ENCODE measurements around the gene BAZ1B.
"Not testable (repeated sequence)": the region's sequence is repeated elsewhere in the genome, so short reads cannot be mapped to it uniquely, and the experiment has no call there.

BAZ1B gene

GRCh38 chr7:73526896-73527821 lies 5.1 kb upstream of the BAZ1B start:
- no peak overlapping the region for H3K4me3 ChIP-seq (ENCODE audit: control insufficient read depth, low read depth, low read length)
- TF ChIP-seq CTCF (IDR thresholded peaks at IDR 0.05; ENCODE audit: control insufficient read depth, insufficient read depth, low read depth, low read length, missing control alignments) = no peak
- no peak for DNase-seq (ENCODE audit: low read depth)

DNA sequence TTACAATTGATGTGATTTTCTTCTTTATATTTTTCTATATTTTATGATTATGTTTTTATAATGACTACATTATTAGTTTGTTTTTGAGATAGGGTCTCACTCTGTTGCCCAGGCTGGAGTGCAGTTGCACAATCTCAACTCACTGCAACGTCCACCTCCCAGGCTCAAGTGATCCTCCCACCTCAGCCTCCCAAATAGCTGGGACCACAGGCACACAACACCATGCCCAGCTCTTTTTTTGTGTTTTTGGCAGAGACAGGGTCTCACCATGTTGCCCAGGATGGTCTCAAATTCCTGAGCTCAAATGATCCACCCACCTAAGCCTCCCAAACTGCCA lies 4.0 kb upstream of the BAZ1B start:
- H3K4me3 ChIP-seq (ENCODE audit: control insufficient read depth, low read depth, low read length); DNase-seq (ENCODE audit: low read depth): not testable (repeated sequence)

- H3K4me3 ChIP-seq (ENCODE audit: control insufficient read depth, low read depth, low read length) = peak overlapping the region; percentile 75
- no peak for DNase-seq (ENCODE audit: low read depth)
- no peak for TF ChIP-seq CTCF (IDR thresholded peaks at IDR 0.05; ENCODE audit: control insufficient read depth, insufficient read depth, low read depth, low read length, missing control alignments)
Observed at GRCh38 chr7:73521636-73522104, 423 bp downstream of the BAZ1B start.

DNA sequence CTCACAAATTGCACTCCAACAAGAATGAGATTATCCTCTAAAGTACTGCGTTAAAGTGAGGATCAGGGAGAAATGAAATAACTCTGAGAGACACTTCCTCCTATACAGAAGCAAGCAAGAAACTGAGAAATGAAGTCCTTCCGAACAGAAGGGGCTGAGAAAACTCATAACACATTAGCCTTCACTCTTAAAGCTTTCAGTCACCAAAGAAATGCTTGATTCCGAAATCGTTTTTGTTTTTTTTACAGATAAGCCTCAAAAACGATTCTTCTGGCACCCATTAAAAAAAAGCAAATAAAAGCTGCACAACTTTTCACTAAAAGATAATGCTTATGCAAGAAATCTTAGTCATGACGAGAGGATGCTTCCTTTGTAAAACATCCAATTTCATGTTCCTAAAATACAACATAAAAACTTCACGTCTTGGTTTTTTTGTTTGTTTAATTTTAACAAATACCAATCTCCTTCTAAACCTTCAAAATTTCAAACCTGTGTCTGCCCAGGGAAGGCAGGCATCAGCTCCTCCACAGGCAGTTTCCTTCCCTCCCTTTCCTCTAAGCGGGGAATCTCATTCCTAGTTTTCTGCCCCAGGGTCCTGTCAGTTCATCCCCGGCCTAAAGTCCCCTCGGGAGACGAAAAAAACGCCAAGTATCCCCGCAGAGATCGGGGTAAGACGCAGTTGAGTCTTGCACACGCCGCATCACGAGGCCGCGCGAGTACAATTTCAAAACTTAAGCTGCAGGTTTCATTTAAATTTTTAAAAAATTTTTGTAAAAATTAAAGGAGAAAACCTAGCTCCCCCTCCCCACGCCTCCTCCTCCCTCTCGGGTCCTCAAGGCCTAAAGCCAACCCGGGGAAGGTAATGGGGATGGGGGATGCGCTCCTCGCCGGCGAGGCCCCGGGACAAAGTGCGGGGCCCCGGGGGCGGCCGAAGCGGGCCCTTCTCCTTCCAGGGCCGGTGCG lies 1.1 kb downstream of the BAZ1B start:
- TF ChIP-seq CTCF (IDR thresholded peaks at IDR 0.05; ENCODE audit: control insufficient read depth, insufficient read depth, low read depth, low read length, missing control alignments) = no peak
- peak; percentile 14 for DNase-seq (ENCODE audit: low read depth)
- H3K4me3 ChIP-seq (ENCODE audit: control insufficient read depth, low read depth, low read length) = peak overlapping the region; percentile 75

DNA sequence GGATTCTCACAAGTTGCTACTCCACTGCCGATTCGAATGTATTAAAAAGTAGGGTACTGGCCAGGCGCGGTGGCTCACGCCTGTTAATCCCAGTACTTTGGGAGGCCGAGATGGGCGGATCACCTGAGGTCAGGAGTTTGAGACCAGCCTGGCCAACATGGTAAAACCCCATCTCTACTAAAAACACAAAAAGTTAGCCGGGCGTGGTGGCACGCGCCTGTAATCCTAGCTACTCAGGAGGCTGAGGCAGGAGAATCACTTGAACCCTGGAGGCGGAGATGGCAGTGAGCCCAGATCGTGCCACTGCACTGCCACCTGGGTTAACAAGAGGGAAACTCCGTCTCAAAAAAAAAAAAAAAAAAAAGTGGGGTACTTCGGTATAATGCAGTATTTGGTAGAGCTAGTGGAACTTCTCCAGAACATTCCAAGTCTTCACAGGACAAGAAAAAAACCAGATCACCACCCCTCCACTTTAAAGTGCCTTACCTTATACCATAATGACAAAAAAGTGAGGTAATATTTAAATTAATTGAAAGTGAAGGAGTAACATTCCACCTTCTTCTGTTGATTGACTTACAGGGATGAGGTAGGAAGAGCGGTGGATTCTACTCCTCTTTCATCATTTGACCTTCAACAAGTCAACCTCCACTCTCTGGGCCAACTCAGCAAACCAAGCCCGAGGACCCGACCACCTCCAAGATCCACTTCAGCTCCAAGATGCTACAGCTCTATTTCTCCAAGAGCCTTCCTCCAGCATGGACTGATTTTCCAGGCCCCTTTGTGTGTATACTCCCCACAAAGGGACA lies 2.0 kb downstream of the BAZ1B start:
- no peak for TF ChIP-seq CTCF (IDR thresholded peaks at IDR 0.05; ENCODE audit: control insufficient read depth, insufficient read depth, low read depth, low read length, missing control alignments)
- peak overlapping the region; percentile 75 for H3K4me3 ChIP-seq (ENCODE audit: control insufficient read depth, low read depth, low read length)
- DNase-seq (ENCODE audit: low read depth) = no peak

DNA sequence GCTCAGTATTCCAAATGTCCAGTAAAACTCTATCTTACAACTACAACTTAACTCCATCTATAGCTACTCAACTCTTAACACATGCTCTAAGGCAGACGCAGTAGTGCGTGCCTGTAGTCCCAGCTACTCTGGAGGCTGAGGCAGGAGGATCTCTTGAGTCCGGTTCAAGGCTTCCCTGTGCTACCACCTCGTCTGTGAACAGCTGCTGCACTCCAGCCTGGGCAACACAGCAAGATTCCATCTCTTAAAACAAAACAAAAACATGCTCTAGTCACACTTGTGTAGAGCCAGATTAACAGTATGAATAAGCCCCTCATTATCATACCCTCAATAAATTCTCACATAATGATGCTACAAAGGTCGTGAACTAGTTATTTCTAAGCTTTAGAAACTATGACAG lies 3.6 kb downstream of the BAZ1B start:
- TF ChIP-seq CTCF (IDR thresholded peaks at IDR 0.05; ENCODE audit: control insufficient read depth, insufficient read depth, low read depth, low read length, missing control alignments) = no peak
- H3K4me3 ChIP-seq (ENCODE audit: control insufficient read depth, low read depth, low read length) = no peak overlapping the region

More for the DNA sequence above, 3.6 kb downstream of the BAZ1B start:
- DNase-seq (ENCODE audit: low read depth) = no peak

All from AG09309 (cell line).